Measurements from ENCODE around the gene XRN1.

DNA sequence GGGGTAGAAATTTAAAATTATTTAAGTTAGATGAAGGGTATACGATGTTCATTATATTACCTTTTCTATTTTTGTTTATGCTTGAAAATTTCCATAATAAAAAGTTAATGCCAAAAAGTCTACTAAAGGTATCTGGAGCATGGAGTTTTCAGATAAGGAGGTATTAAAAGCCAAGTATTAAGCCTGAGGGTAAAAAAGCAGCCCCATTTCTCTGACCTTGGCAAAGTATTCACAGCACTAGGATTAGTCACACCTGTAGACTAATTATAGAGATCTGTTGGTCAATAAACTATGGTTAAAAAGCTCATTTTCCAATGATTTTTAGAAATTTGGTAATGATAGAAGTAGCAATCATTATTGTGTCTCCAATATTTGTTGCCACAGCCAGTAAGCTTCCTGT, 23.1 kb downstream of the XRN1 start:
- TF ChIP-seq NFIC (IDR thresholded peaks at IDR 0.05; ENCODE audit: low read depth, low read length), result no peak
- TF ChIP-seq, protein P1, sequence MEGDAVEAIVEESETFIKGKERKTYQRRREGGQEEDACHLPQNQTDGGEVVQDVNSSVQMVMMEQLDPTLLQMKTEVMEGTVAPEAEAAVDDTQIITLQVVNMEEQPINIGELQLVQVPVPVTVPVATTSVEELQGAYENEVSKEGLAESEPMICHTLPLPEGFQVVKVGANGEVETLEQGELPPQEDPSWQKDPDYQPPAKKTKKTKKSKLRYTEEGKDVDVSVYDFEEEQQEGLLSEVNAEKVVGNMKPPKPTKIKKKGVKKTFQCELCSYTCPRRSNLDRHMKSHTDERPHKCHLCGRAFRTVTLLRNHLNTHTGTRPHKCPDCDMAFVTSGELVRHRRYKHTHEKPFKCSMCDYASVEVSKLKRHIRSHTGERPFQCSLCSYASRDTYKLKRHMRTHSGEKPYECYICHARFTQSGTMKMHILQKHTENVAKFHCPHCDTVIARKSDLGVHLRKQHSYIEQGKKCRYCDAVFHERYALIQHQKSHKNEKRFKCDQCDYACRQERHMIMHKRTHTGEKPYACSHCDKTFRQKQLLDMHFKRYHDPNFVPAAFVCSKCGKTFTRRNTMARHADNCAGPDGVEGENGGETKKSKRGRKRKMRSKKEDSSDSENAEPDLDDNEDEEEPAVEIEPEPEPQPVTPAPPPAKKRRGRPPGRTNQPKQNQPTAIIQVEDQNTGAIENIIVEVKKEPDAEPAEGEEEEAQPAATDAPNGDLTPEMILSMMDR (IDR thresholded peaks at IDR 0.05 in 2 of 3, conservative IDR thresholded peaks at IDR 0.05 in 1 of 3; ENCODE audit: control insufficient read depth in 2 of 3, extremely low read depth in 1 of 3, insufficient read depth in 1 of 3, low read depth in 3 of 3, low read length in 3 of 3), result no peak
